Measurements from ENCODE around the gene CFDP1. TPM values are rescaled to one million over a fixed set of nuclear protein-coding genes. Genes with fewer than 3 reads are reported as not detected.

Gene CFDP1
- polyA plus RNA-seq, 1 donor (not counting 4 experiments of a cell fraction or from before 2014, with no cell fraction given), result 42.1 TPM

- Histone ChIP-seq H3K27ac (ENCODE audit: control insufficient read depth, insufficient read depth, low read length) (peak overlapping the region; percentile 36), H3K36me3 (ENCODE audit: control insufficient read depth in 2 of 2, extremely low read depth in 1 of 2, insufficient read depth in 2 of 2, low read length in 2 of 2) (peaks cover 6 to 19% of the 10 kb centered on the region in 2 experiments), H3K4me3 (ENCODE audit: control insufficient read depth in 2 of 3, extremely low read depth in 1 of 3, insufficient read depth in 2 of 3, low read depth in 1 of 3, low read length in 3 of 3) (peak overlapping the region; percentile 64 to 96 (median 90)), H4K20me1 (ENCODE audit: control insufficient read depth, extremely low read depth, insufficient read depth, low read length) (peaks cover 8% of the 10 kb centered on the region), H2AFZ (ENCODE audit: control insufficient read depth, low read length) (no peak overlapping the region), H3K9me1 (ENCODE audit: control insufficient read depth, extremely low read depth, insufficient read depth, low read length) (peaks cover 8% of the 10 kb centered on the region), H3K27me3 (ENCODE audit: control insufficient read depth, extremely low read depth, insufficient read depth, low read length) (no peaks in the 10 kb centered on the region), H3K9me3 (ENCODE audit: control insufficient read depth, low read depth, low read length) (no peaks in the 10 kb centered on the region), H3K9ac (ENCODE audit: control insufficient read depth, extremely low read depth, insufficient read depth, low read length) (peak overlapping the region; percentile 92), H3K79me2 (ENCODE audit: control insufficient read depth, insufficient read depth, low read length) (peaks cover 64% of the 10 kb centered on the region), H3K4me2 (ENCODE audit: control insufficient read depth, extremely low read depth, insufficient read depth, low read depth, low read length) (peak overlapping the region; percentile 70), H3K4me1 (ENCODE audit: control insufficient read depth, extremely low read depth, insufficient read depth, low read length) (peaks cover 35% of the 10 kb centered on the region)
- no peak for TF ChIP-seq CTCF (optimal IDR thresholded peaks at IDR 0.05 in 1 of 3, IDR thresholded peaks at IDR 0.05 in 1 of 3, conservative IDR thresholded peaks at IDR 0.05 in 1 of 3; ENCODE audit: extremely low read depth in 1 of 3, insufficient read depth in 2 of 3, low read length in 3 of 3)
- TF ChIP-seq EZH2 (IDR thresholded peaks at IDR 0.05; ENCODE audit: low read length), result no peak
- dilution Hi-C loops (cut with MboI; ENCODE audit: extremely low pct_ligation_motif_present, low sequenced_read_pairs), result no loop called here
- DNase-seq (ENCODE audit: low read depth, low spot score) (no peak), FAIRE-seq (no peak)
Observed at GRCh38 chr16:75264457-75264998, 168.8 kb downstream of the CFDP1 start.

- Histone ChIP-seq H3K27ac (ENCODE audit: control insufficient read depth, insufficient read depth, low read length) (peak overlapping the region; percentile 36), H3K4me1 (ENCODE audit: control insufficient read depth, extremely low read depth, insufficient read depth, low read length) (peaks cover 38% of the 10 kb centered on the region), H2AFZ (ENCODE audit: control insufficient read depth, low read length) (no peak overlapping the region), H3K27me3 (ENCODE audit: control insufficient read depth, extremely low read depth, insufficient read depth, low read length) (no peaks in the 10 kb centered on the region), H3K9me1 (ENCODE audit: control insufficient read depth, extremely low read depth, insufficient read depth, low read length) (peaks cover 8% of the 10 kb centered on the region), H3K9me3 (ENCODE audit: control insufficient read depth, low read depth, low read length) (no peaks in the 10 kb centered on the region), H3K4me3 (ENCODE audit: control insufficient read depth in 2 of 3, extremely low read depth in 1 of 3, insufficient read depth in 2 of 3, low read depth in 1 of 3, low read length in 3 of 3) (peak overlapping the region; percentile 2 to 90 (median 64)), H3K79me2 (ENCODE audit: control insufficient read depth, insufficient read depth, low read length) (peaks cover 69% of the 10 kb centered on the region), H3K36me3 (ENCODE audit: control insufficient read depth in 2 of 2, extremely low read depth in 1 of 2, insufficient read depth in 2 of 2, low read length in 2 of 2) (peaks cover 6 to 19% of the 10 kb centered on the region in 2 experiments), H3K4me2 (ENCODE audit: control insufficient read depth, extremely low read depth, insufficient read depth, low read depth, low read length) (peak overlapping the region; percentile 70), H3K9ac (ENCODE audit: control insufficient read depth, extremely low read depth, insufficient read depth, low read length) (peak overlapping the region; percentile 92), H4K20me1 (ENCODE audit: control insufficient read depth, extremely low read depth, insufficient read depth, low read length) (peaks cover 8% of the 10 kb centered on the region)
- FAIRE-seq (peak; percentile 51), DNase-seq (ENCODE audit: low read depth, low spot score) (no peak)
- dilution Hi-C loops (cut with MboI; ENCODE audit: extremely low pct_ligation_motif_present, low sequenced_read_pairs), result no loop called here
- no peak for TF ChIP-seq CTCF (optimal IDR thresholded peaks at IDR 0.05 in 1 of 3, IDR thresholded peaks at IDR 0.05 in 1 of 3, conservative IDR thresholded peaks at IDR 0.05 in 1 of 3; ENCODE audit: extremely low read depth in 1 of 3, insufficient read depth in 2 of 3, low read length in 3 of 3)
- no peak for TF ChIP-seq EZH2 (IDR thresholded peaks at IDR 0.05; ENCODE audit: low read length)
Observed at GRCh38 chr16:75263963-75264445, 169.3 kb downstream of the CFDP1 start.

Measured in keratinocyte (primary cell).